ENCODE measurements around the gene TMEM139.

The TMEM139 gene

DNA sequence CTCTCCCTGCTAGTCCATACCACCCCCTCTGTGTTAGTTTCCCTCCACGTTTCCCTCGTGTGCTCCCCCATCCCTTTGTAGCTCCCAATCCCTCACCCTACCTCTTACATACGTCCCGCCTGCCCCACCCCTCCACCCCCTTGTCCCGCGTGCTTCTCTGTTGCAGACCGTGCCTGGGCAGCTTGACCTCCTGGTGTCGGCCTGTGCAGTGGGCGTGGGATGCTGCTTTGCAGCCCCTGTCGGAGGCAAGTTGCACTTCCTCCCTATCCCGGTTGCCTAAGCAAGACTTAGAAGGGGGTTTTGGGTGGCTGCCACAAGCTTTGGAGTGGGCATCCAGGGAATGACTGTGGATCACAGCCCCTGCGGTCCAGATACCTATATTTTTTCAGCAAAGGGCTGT, 38.9 kb downstream of the TMEM139 start:
- Mint-ChIP-seq H3K27me3 (no peaks in the 10 kb centered on the region), H3K9me3 (no peaks in the 10 kb centered on the region), H3K36me3 (ENCODE audit: insufficient read depth) (no peaks in the 10 kb centered on the region), H3K4me3 (no peak overlapping the region), H3K27ac (no peak overlapping the region), H3K4me1 (ENCODE audit: low read depth in 2 of 2) (peaks cover 15 to 24% of the 10 kb centered on the region in 2 donors)
- no peak for DNase-seq
- no peak for ATAC-seq (replicated peaks)

DNA sequence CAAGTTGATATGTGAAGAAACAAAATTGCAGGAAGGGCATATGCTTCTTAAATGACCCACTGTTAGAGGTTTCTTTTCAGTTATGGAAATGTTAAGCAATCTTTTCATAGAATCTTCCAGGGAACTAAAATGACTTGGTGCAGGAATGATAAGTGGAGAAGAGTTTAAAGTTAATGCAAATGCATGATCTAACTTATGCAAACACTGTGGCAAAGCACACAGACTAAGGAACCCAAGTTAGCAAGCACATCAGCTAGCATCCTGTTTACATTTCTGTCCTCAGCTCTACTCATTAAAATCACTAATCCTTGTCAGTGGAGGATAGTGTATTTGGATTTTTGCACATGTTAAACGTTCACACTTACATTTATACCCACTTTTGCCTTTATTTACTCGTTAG, 40.5 kb downstream of the TMEM139 start:
- H3K27ac Mint-ChIP-seq: peak overlapping the region in 1 of 2 donors; percentile 71

DNA sequence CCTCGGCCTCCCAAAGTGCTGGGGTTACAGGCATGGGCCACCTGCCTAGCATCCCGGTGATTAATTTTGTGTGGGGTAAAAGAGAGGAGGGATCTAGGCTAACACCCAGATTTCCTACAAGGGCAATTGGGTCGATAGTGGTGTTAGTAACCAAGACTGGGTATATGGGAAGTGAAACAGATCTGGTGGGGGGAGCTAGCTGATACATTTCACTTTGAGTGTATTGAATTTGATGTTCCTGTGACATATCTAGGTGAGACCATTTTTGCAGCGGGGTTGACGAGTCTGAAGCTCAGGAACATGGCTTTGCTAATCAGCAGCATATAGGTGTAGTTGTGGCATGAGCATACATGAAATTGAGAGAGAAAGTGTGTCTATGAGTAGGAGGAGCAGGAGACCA, 43.1 kb downstream of the TMEM139 start:
- H3K9me3 Mint-ChIP-seq: no peaks in the 10 kb centered on the region
- no peak for DNase-seq
- ATAC-seq (replicated peaks): no peak
- peaks cover 0 to 15% of the 10 kb centered on the region in 2 donors for H3K27me3 Mint-ChIP-seq
- H3K36me3 Mint-ChIP-seq (ENCODE audit: insufficient read depth): no peaks in the 10 kb centered on the region
- peaks cover 13 to 19% of the 10 kb centered on the region in 2 donors for H3K4me1 Mint-ChIP-seq (ENCODE audit: low read depth in 2 of 2)
- H3K27ac Mint-ChIP-seq: no peak overlapping the region
- no peak overlapping the region for H3K4me3 Mint-ChIP-seq

More for the DNA sequence above, 40.5 kb downstream of the TMEM139 start:
- Mint-ChIP-seq H3K36me3 (ENCODE audit: insufficient read depth) (no peaks in the 10 kb centered on the region), H3K9me3 (no peaks in the 10 kb centered on the region), H3K27me3 (no peaks in the 10 kb centered on the region), H3K4me3 (peak overlapping the region; percentile 24 to 25), H3K4me1 (ENCODE audit: low read depth in 2 of 2) (peaks cover 13 to 24% of the 10 kb centered on the region in 2 donors)
- no peak for DNase-seq
- ATAC-seq (replicated peaks): no peak

DNA sequence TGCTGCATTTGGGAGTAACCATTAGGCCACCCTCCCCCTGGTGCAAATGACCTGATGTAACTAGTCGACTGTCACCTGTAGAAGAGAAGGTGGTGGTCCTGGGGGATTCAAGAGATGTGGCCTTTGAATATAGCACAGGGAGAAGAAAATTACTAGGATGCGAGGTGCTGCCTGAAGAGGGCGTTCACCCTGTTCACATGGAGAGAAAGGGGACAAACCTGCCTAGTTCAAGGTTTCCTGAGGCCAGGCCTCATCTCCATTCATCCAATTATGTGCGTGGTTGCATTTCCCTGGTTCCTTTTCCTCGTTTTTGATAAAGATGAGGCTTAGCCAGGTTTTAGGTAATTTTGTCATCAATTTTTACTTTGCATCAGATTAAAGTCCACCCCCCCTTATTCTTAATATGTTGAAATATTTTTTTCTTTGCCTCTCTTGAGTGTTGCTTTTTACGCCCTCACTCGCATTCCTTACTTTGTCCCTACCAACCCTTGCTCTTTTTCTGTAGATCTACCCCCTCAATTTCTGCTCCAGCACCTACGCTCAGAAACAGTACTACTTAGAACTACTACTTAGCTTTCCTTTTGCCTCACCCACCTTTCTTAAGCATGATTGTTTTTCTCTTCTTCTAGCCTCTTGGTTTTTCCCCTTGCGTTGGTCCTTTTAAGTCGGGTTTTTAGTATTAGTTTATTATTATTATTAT, 44.9 kb downstream of the TMEM139 start:
- Mint-ChIP-seq H3K4me1 (ENCODE audit: low read depth in 2 of 2) (peaks cover 10 to 15% of the 10 kb centered on the region in 2 donors), H3K4me3 (no peak overlapping the region), H3K27ac (no peak overlapping the region), H3K9me3 (no peaks in the 10 kb centered on the region), H3K36me3 (ENCODE audit: insufficient read depth) (no peaks in the 10 kb centered on the region), H3K27me3 (peaks cover 0 to 16% of the 10 kb centered on the region in 2 donors)
- no peak for DNase-seq
- no peak for ATAC-seq (replicated peaks)

DNA sequence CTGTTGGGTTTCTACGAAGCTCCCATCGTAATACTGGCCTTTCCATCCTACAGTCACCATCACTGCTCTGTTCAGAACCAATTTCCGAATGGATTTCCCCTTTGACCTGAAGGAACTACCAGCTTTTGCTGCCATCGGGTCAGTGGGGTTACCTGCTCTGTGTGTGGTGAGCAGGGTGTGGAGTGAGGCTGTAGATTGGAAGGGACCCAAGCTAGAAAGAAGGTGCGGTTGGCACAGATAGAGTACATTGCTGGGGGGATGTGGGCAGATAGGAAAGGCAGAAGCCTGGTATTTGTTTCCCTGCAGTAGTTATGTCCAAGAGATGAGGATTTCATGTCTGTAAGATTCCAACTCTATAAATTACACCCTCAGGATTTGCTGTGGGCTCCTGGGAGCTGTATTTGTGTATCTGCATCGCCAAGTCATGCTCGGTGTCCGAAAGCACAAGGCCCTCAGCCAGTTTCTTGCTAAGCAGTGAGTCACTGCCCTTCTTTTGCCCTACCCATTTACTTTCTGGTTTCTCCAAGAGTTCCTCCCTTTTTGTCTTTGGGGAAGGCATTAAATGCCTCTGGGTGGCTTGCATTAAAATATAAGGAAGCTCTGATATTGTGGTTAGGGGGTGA, 46.5 kb downstream of the TMEM139 start:
- no peak for DNase-seq

DNA sequence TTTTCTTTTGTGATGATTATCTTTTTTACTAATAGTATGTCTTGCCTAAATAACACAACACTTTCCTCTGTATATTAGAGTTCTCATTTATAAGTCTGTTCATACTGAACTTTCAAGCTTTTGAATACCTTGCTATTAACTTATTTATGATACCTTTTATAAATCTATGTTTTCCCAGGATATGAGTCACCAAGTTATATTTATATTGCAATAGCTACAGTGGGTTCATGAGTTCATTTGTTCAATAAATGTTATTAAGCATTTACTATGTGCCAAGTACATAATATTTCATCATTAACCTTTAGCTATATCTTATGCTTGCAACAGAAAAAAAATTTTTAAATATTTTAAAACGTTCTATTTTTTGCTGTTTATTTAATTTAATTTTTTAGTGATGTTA, 49.5 kb downstream of the TMEM139 start:
- no peak overlapping the region for H3K4me3 Mint-ChIP-seq
- H3K36me3 Mint-ChIP-seq (ENCODE audit: insufficient read depth): no peaks in the 10 kb centered on the region
- H3K27ac Mint-ChIP-seq: no peak overlapping the region
- no peak for ATAC-seq (replicated peaks)
- peaks cover 0 to 2% of the 10 kb centered on the region in 2 donors for H3K4me1 Mint-ChIP-seq (ENCODE audit: low read depth in 2 of 2)
- H3K27me3 Mint-ChIP-seq: peaks cover 19 to 41% of the 10 kb centered on the region in 2 donors
- no peaks in the 10 kb centered on the region for H3K9me3 Mint-ChIP-seq
- no peak for DNase-seq

More for the DNA sequence above, 46.5 kb downstream of the TMEM139 start:
- Mint-ChIP-seq H3K4me1 (ENCODE audit: low read depth in 2 of 2) (peaks cover under 1 to 3% of the 10 kb centered on the region in 2 donors), H3K27me3 (peaks cover 7 to 27% of the 10 kb centered on the region in 2 donors), H3K9me3 (no peaks in the 10 kb centered on the region), H3K4me3 (no peak overlapping the region), H3K27ac (no peak overlapping the region), H3K36me3 (ENCODE audit: insufficient read depth) (no peaks in the 10 kb centered on the region)
- ATAC-seq (replicated peaks): no peak

DNA sequence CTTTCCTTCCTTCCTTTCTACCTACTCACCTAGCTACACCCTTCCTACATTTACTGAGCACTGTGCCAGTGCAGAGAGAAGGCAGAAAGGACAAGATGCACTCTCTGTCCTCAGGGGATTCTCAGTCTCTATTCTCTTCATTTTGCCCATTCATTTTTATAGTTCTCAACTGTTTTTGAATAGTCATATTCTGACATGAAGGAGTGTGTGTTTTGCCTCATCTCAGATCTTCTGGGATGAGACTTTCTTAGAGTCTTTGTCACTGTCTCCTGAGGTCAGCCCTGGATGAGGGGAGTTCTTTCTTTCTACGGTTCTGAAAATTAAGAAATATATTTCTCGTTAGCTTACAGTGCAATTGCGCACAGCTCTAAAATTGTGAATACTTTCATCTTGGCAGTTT, 52.5 kb downstream of the TMEM139 start:
- peaks cover 23 to 54% of the 10 kb centered on the region in 2 donors for H3K27me3 Mint-ChIP-seq
- no peak for DNase-seq
- H3K36me3 Mint-ChIP-seq (ENCODE audit: insufficient read depth): no peaks in the 10 kb centered on the region
- no peak for ATAC-seq (replicated peaks)
- H3K27ac Mint-ChIP-seq: no peak overlapping the region
- H3K4me1 Mint-ChIP-seq (ENCODE audit: low read depth in 2 of 2): peaks cover 0 to 2% of the 10 kb centered on the region in 2 donors
- no peak overlapping the region for H3K4me3 Mint-ChIP-seq
- no peaks in the 10 kb centered on the region for H3K9me3 Mint-ChIP-seq
